ENCODE data around the gene MASP1.

GRCh38 chr3:187197335-187197649 lies 94.2 kb downstream of the MASP1 start, which contains the start of gene RTP1:
- TF ChIP-seq CTCF (conservative IDR thresholded peaks at IDR 0.05 in 1 of 2, IDR thresholded peaks at IDR 0.05 in 1 of 2; ENCODE audit: low read depth in 1 of 2, low read length in 2 of 2) (no peak), EZH2 (IDR thresholded peaks at IDR 0.05; ENCODE audit: low read length, missing control alignments) (no peak)

All from fibroblast of lung (primary cell).